Keratinocyte (primary cell): ENCODE measurements around the gene MYT1. TPM values are rescaled to one million over a fixed set of nuclear protein-coding genes. Genes with fewer than 3 reads are reported as not detected.

Experiments used
- DNase-seq: peaks from one replicate; pipeline ENCODE4 v3.0.0-alpha.2; 2011; ENCODE audit warnings: low read depth, missing footprints, low spot score
- FAIRE-seq: peaks from 2 replicates; lab custom pipeline; 2011; peaks lifted over from hg19 to GRCh38; lab: Jason Lieb, UNC
- H2AFZ ChIP-seq: 2 replicates; pipeline ENCODE4 v1.6.0; 2012; ENCODE audit warnings: low read length, control low read depth, inconsistent platforms; ENCODE audit not compliant: control insufficient read depth
- H3K27ac ChIP-seq: 2 replicates; pipeline ENCODE4 v1.5.1; 2011; ENCODE audit warnings: low read length; ENCODE audit not compliant: control insufficient read depth, insufficient read depth
- H3K27me3 ChIP-seq: 3 replicates; pipeline ENCODE4 v1.6.0; 2011; ENCODE audit warnings: low read length; ENCODE audit not compliant: control insufficient read depth, insufficient read depth; ENCODE audit errors: extremely low read depth
- H3K36me3 ChIP-seq, 2 experiments: 2 replicates in 1 of 2; 3 replicates in 1 of 2; pipeline ENCODE4 v1.5.1; 2011; ENCODE audit warnings: low read length in 2 of 2, mild to moderate bottlenecking in 1 of 2; ENCODE audit not compliant: control insufficient read depth in 2 of 2, insufficient read depth in 2 of 2; ENCODE audit errors: extremely low read depth in 1 of 2
- H3K4me1 ChIP-seq: 3 replicates; pipeline ENCODE4 v1.5.1; 2011; ENCODE audit warnings: low read length; ENCODE audit not compliant: control insufficient read depth, insufficient read depth; ENCODE audit errors: extremely low read depth
- H3K4me2 ChIP-seq: 3 replicates; pipeline ENCODE4 v1.6.0; 2011; ENCODE audit warnings: low read depth, low read length; ENCODE audit not compliant: control insufficient read depth, insufficient read depth; ENCODE audit errors: extremely low read depth
- H3K4me3 ChIP-seq, 3 experiments: fragments of 200-600 bp in 1 of 3; sonication (generic) in 1 of 3; 2 replicates in 2 of 3; 3 replicates in 1 of 3; pipeline ENCODE4 v1.5.1; 2011 to 2016; ENCODE audit warnings: low read length in 3 of 3, mild to moderate bottlenecking in 3 of 3, control low read depth in 2 of 3, inconsistent platforms in 1 of 3, low read depth in 1 of 3, mixed read lengths in 1 of 3, mixed run types in 1 of 3, moderate library complexity in 1 of 3; ENCODE audit not compliant: control insufficient read depth in 2 of 3, insufficient read depth in 2 of 3; ENCODE audit errors: extremely low read depth in 1 of 3
- H3K79me2 ChIP-seq: 2 replicates; pipeline ENCODE4 v1.6.0; 2012; ENCODE audit warnings: low read length; ENCODE audit not compliant: control insufficient read depth, insufficient read depth
- H3K9ac ChIP-seq: 3 replicates; pipeline ENCODE4 v1.6.0; 2011; ENCODE audit warnings: low read length; ENCODE audit not compliant: control insufficient read depth, insufficient read depth; ENCODE audit errors: extremely low read depth
- H3K9me1 ChIP-seq: 3 replicates; pipeline ENCODE4 v1.6.0; 2011; ENCODE audit warnings: low read length; ENCODE audit not compliant: control insufficient read depth, insufficient read depth; ENCODE audit errors: extremely low read depth
- H3K9me3 ChIP-seq: 2 replicates; pipeline ENCODE4 v1.5.1; 2012; ENCODE audit warnings: low read depth, low read length; ENCODE audit not compliant: control insufficient read depth
- H4K20me1 ChIP-seq: 3 replicates; pipeline ENCODE4 v1.6.0; 2011; ENCODE audit warnings: low read length; ENCODE audit not compliant: control insufficient read depth, insufficient read depth; ENCODE audit errors: extremely low read depth
- EZH2 ChIP-seq: IDR thresholded peaks from one replicate; pipeline ENCODE4 v1.6.1; 2012; ENCODE audit warnings: inconsistent platforms, mild to moderate bottlenecking, low read length, moderate library complexity
- dilution Hi-C: fragments of 300-500 bp; cut with MboI; formaldehyde crosslinking; loops from one replicate; pipeline ENCODE4 v1.7.0; 2020; ENCODE audit warnings: low sequenced_read_pairs; ENCODE audit not compliant: extremely low pct_ligation_motif_present
- polyA minus RNA-seq, 3 experiments: library from RNA; depleted of rRNA, polyadenylated mRNA; stranded (reverse); fragments of >200 nt; gene quantifications; 1 replicate in 1 of 3; 2 replicates in 1 of 3; 3 replicates in 1 of 3; pipeline ENCODE4 v1.2.3, GENCODE V29; 2011
- polyA plus RNA-seq, 5 experiments: library from polyadenylated mRNA; depleted of rRNA in 3 of 5; stranded (reverse) in 3 of 5; stranded (forward) in 1 of 5; unstranded in 1 of 5; fragments of >200 nt; gene quantifications; 1 replicate in 1 of 5; 2 replicates in 3 of 5; 3 replicates in 1 of 5; pipeline versions ENCODE4 v1.2.1 to v1.2.3, GENCODE V29; 2011 to 2012; ENCODE audit warnings: missing spikeins in 2 of 5, low read depth in 1 of 5, low replicate concordance in 1 of 5
- TF ChIP-seq, protein P1 (sequence below), 3 experiments: IDR thresholded peaks in 1 of 3; conservative IDR thresholded peaks in 1 of 3; optimal IDR thresholded peaks in 1 of 3; 2 replicates in 2 of 3; 3 replicates in 1 of 3; pipeline versions ENCODE3 to v1.5.1; 2011; ENCODE audit warnings: low read length in 3 of 3, mild to moderate bottlenecking in 3 of 3, moderate library complexity in 2 of 3, control low read depth in 1 of 3, inconsistent platforms in 1 of 3; ENCODE audit not compliant: insufficient read depth in 2 of 3; ENCODE audit errors: extremely low read depth in 1 of 3

MYT1 gene
- polyA plus RNA-seq (not detected in 3 replicates), polyA minus RNA-seq (not detected in 3 replicates)
- not detected for polyA plus RNA-seq (2011; ENCODE audit: low read depth)
- not detected in 2 replicates for polyA plus RNA-seq (2011; cell fraction: cytosol; rRNA removed)
- not detected in 2 replicates for polyA plus RNA-seq (2011; cell fraction: nucleus; rRNA removed)
- not detected in 2 replicates for polyA plus RNA-seq (2012; ENCODE audit: low replicate concordance)
- not detected for polyA minus RNA-seq (2011; cell fraction: cytosol; rRNA and poly(A)+ RNA removed)
- polyA minus RNA-seq (2011; cell fraction: nucleus; rRNA and poly(A)+ RNA removed) = not detected in 2 replicates

DNA sequence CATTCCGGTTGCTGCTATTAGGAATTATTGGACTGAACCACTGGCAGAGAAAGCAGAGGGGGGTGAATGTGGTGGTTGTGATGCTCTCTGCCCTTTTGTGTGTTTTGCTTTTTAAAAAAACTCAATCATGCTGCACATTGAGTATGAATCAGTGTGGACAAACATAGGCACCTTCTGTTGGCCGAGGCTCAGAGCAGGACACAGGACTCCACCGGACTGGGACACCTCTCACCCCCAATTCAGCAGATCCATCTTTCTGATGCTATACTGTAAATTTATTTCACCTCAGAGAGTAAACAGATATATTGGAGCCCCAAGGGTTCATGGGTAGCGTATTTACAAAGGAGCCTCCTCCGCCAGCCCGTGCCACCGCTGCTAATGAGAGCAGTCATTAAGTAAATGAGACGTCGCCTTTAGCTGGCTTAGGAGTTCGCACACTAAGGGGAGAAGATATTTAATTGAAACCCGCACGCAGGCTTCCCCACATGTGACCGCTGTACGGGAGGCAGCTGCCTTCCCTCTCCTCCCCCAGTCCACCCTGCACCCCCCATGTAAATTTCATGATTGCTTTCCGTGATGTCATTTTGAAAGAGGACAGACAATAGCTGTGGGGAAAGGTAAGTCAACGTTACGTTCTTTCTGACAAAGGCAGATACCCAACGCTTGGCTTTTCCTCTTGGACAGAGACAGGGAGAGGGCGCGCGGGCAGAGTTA, at the start of gene MYT1:
Gene MYT1 (plus strand): TSS at position 330 of the 714 bp plus-strand sequence. CDS start 34,410 bp downstream, outside the sequence.
- dilution Hi-C loops = no loop called here
- H3K27me3 ChIP-seq = peaks cover 73% of the 10 kb centered on the region

GRCh38 chr20:64115171-64115911, 48.9 kb upstream of the MYT1 start:
- TF ChIP-seq, protein P1, sequence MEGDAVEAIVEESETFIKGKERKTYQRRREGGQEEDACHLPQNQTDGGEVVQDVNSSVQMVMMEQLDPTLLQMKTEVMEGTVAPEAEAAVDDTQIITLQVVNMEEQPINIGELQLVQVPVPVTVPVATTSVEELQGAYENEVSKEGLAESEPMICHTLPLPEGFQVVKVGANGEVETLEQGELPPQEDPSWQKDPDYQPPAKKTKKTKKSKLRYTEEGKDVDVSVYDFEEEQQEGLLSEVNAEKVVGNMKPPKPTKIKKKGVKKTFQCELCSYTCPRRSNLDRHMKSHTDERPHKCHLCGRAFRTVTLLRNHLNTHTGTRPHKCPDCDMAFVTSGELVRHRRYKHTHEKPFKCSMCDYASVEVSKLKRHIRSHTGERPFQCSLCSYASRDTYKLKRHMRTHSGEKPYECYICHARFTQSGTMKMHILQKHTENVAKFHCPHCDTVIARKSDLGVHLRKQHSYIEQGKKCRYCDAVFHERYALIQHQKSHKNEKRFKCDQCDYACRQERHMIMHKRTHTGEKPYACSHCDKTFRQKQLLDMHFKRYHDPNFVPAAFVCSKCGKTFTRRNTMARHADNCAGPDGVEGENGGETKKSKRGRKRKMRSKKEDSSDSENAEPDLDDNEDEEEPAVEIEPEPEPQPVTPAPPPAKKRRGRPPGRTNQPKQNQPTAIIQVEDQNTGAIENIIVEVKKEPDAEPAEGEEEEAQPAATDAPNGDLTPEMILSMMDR (optimal IDR thresholded peaks at IDR 0.05 in 1 of 3, IDR thresholded peaks at IDR 0.05 in 1 of 3, conservative IDR thresholded peaks at IDR 0.05 in 1 of 3; ENCODE audit: extremely low read depth in 1 of 3, insufficient read depth in 2 of 3, low read length in 3 of 3) = no peak
- Histone ChIP-seq H2AFZ (no peak overlapping the region), H3K36me3 (no peaks in the 10 kb centered on the region), H3K4me3 (no peak overlapping the region), H3K27ac (no peak overlapping the region), H3K27me3 (peaks cover 3% of the 10 kb centered on the region), H3K4me2 (no peak overlapping the region), H3K4me1 (no peaks in the 10 kb centered on the region), H3K79me2 (no peaks in the 10 kb centered on the region), H3K9me1 (no peaks in the 10 kb centered on the region), H3K9ac (no peak overlapping the region), H3K9me3 (no peaks in the 10 kb centered on the region), H4K20me1 (no peaks in the 10 kb centered on the region)
- DNase-seq (no peak), FAIRE-seq (no peak)
- dilution Hi-C loops = no loop called here

More for the DNA sequence above, at the start of gene MYT1:
- no peak within 1 kb of the TSS for H3K4me3 ChIP-seq
- H3K4me2 ChIP-seq = no peak within 1 kb of the TSS
- no peaks in the 10 kb centered on the region for H3K36me3 ChIP-seq
- TF ChIP-seq EZH2 = no peak
- TF ChIP-seq, protein P1 (optimal IDR thresholded peaks at IDR 0.05 in 1 of 3, IDR thresholded peaks at IDR 0.05 in 1 of 3, conservative IDR thresholded peaks at IDR 0.05 in 1 of 3; ENCODE audit: extremely low read depth in 1 of 3, insufficient read depth in 2 of 3, low read length in 3 of 3) = no peak
- H3K9ac ChIP-seq = no peak within 1 kb of the TSS
- no peaks in the 10 kb centered on the region for H3K4me1 ChIP-seq
- DNase-seq = no peak
- no peak within 1 kb of the TSS for H2AFZ ChIP-seq
- H3K9me1 ChIP-seq = no peaks in the 10 kb centered on the region
- H3K27ac ChIP-seq = no peak within 1 kb of the TSS
- H3K79me2 ChIP-seq = no peaks in the 10 kb centered on the region
- no peak for FAIRE-seq
- H3K9me3 ChIP-seq = no peaks in the 10 kb centered on the region
- H4K20me1 ChIP-seq = no peaks in the 10 kb centered on the region
